ENCODE data around the gene BRD3OS.
A peak's percentile ranks its signal among the peaks of the same experiment; 100 is the strongest.
"Not testable (repeated sequence)": the region's sequence is repeated elsewhere in the genome, so short reads cannot be mapped to it uniquely, and the experiment has no call there.

The BRD3OS gene

GRCh38 chr9:134024828-134025605, at the start of gene BRD3OS:
Gene BRD3OS, plus strand, starts transcription at chr9:134025481. Its CDS starts 1,267 bp downstream, at chr9:134026748.
- ATAC-seq, result peak; percentile 91
- peak; percentile 93 for DNase-seq

- ATAC-seq, result no peak
- no peak for DNase-seq
These were observed 49.8 kb upstream of the BRD3OS start for GRCh38 chr9:133975511-133975910.

DNA sequence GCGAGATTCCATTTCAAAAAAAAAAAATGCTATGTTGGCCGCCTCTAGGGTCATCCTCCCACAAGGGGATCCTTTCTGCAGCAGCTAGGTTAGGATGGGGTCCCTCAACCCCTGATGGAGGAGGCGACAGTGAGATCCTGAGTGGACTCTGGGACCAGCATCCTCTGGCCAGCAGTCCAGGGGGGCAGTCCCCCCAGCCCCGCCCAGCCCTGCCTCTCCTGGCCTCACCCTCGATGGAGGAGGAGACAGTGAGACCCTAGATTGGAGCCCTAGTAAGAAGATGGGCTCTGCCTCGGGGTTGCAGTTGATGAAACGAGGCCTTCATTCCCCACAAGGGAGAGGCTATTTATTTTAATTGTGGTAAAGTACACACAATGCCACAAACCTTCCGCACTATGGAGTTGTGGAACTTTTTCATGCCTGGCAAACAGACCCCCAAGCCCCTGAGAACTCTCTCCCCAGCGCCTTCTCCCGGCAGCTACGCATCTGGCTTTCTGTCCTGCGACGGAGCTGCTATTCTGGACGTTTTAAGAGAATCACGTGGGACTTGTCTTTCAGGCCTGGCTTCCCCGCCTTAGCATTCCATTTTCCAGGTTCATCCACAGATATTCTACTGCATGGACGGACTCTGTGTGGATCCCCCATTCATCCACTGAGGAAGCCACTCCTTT, 49.0 kb upstream of the BRD3OS start:
- no peak for DNase-seq
- no peak for ATAC-seq

DNA sequence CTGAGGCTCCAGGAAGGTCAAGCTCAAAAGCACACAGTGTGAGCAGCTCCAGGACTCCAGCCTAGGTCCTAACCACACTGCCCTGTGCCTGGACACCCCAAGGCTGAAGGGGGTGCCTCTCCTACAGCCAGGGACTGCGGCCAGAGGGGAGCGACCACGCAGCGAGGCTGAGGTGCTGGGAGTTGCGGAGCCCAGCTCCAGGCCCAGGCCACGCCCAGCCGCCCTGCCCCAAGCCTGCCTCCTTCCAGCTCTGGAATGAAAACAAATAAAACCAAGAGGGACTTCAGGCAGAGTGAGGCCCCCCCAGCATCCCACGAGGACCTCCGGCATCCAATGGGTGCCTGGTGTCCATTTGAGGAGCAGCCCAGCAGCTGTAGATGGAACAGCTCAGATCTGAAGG, 48.4 kb upstream of the BRD3OS start:
- no peak for ATAC-seq
- DNase-seq, result no peak

DNA sequence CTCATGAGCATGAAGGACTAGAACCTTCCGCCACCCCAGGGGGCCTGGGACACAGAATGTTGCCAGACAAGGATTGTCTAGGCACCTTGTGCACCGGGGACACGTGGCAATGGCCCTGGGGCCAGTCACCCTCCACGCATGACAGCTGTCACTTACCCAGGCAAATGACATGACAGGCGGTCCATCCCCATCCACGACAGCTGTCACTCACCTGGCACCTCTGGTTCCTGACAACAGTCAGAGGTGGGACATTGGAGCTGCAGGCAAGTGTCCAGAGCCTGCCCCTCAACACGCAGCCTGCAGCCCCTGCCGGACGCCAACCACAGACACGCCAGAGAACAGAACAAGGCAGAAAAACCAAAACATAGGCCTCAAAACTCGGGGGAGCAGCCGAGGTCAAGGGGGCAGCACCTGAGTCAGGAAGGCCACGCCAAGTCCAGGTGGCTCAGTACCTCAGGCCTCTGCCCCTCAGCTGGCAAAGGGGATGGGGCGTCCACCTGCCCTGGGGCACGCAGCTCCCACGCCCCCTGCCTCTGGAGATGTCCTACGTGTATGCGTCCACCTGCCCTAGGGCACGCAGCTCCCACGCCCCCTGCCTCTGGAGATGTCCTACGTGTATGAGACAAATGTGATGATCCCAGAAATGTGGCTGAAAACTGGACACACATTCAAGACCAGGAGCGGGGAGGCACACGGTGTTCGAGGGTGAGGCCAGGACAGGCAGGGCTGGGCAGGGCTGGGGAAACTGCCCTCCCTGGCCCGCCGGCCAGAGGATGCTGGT, 47.7 kb upstream of the BRD3OS start:
- DNase-seq (no peak), ATAC-seq (no peak)

GRCh38 chr9:133978226-133978898, 46.9 kb upstream of the BRD3OS start:
- ATAC-seq, result no peak
- DNase-seq, result no peak

- DNase-seq (no peak), ATAC-seq (no peak)
These were observed 46.4 kb upstream of the BRD3OS start for GRCh38 chr9:133978899-133979272.

DNA sequence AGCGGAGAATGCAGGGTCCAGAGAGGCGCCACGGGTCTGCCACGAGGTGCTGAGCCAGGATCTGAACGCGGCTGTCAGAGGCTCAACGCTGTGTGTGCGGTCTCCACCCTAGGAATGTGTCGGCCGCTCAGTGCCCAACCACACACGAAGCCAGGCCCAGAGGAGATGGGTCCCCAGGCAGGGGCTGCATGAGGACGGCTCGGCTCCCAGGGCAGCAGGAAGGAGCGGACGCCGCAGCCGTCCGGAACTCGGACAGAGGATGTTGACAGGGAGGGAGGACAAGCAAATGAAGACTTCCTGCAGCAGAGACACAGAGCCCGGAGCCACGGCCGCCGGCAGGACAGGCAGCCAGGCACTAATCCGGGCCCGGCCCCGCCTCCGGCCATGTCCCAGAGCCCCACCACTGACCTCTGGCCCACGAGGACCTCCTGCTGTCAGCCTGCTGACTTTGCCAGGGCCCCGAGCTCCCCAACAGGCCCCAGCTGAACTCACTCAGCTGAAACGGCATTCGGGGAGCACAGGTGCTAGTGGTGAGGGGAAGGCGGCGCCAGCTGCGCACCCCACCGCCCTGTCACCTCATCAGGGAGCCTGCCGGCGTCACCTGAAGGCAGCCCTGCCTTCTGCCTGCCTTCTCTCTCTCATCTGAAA, 45.9 kb upstream of the BRD3OS start:
- DNase-seq (no peak), ATAC-seq (no peak)

GRCh38 chr9:133979921-133980863, 45.1 kb upstream of the BRD3OS start:
- DNase-seq (no peak), ATAC-seq (no peak)

- DNase-seq (no peak), ATAC-seq (no peak)
These were observed 44.3 kb upstream of the BRD3OS start for GRCh38 chr9:133980864-133981588.

DNA sequence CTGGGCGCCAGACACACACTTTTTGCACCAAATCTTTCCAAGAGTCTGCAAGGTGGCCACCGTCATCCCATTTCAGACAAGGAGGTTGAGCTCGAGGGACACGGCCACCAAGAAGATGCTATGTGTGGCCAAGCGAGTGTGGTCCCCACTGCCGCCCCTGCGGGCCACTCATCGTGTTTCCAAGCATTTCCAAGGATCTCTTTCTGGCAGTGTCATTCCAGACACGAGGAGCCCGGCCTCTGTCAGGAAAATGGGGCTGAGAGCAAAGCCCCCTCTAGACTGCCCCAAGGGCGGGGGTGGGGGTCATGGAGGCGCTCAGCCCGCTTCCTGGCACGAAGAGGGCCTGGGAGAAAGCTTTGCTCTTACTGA, 43.7 kb upstream of the BRD3OS start:
- DNase-seq (no peak), ATAC-seq (no peak)

DNA sequence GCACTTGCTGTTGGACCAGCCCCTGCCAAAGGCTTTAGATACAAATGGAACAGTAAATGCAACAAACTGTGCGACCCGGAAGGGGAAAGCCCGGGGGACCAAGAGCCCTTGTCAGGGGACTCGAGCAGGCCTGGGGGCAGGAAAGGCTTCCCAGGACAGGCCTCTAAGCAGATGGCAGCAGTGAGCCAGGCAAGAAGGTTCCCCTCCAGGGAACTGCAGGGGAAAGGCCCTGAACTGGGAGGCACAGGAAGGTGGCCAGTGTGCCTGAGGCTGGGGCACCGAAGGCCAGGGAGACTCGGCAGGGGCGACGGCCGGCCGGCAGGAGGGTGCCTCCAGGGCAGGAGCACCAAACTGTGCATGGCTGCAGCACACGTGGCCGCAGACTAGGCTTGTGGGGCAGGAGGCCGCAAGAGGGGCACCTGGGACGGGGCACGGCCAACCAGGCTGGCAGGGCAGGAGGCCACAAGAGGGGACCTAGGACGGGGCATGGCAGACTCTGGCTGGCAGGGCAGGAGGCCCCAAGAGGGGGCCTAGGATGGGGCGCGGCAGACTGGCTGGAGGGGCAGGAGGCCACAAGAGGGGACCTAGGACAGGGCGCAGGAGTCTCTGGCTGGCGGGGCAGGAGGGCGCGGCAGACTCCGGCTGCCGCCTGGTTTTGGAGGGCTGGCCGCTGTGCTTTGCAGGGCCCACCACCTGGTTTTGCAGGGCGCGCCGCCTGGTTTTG, 43.2 kb upstream of the BRD3OS start:
- DNase-seq (no peak), ATAC-seq (no peak)

DNA sequence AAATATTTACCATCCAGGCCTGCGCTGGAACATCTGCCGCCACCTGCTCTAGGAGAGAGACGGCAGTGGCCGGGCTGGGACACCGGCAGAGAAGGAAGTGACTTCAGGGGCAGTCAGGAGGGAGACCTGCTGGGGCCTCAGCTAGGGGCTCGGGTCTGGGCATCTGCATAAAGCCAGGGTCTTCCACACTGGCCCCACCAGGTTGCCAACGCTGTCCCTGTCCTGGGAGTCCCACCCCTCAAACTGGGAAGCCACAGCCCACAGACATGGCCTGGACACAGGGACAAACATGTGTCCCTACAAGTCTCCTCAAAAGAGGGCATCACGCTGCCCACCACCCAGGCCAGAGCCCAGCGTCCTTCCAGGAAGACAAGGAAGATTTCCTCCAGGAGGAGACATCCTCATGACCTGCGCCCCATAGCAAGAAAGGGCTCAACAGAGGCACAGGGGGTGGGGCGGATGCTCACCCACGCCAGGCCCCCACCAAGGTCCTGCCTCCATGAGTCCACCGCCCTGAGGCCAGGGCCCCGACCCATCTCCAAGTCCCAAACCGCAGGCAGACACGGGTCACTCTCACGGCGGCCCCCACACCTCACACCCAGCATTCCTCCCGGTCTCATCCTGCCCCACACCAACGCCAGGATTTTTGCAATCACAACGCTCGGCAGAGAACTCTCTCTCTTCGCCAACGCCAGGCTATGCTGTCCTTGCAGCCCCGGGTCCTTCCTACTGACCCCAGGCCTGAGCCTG, 42.1 kb upstream of the BRD3OS start:
- DNase-seq (no peak), ATAC-seq (no peak)

DNA sequence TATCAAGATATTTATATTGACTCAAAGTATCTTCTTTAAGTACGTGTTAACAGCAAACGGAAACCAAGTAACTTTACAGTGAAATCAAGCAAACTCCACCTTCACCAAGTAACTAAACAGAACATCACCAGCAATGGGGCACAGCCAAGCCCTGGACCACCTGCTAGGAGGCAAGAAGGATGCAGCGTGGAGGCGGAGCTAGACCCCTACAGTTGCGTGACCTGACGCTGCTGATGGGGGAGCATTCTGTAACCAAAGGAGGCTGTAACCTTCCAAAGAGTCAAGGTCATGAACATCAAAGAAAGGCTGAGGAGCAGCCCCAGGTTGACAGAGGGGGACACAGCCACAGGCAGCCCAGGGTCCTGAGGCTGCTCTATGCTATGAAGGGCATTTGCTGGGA, 39.2 kb upstream of the BRD3OS start:
- ATAC-seq, result no peak
- no peak for DNase-seq

DNA sequence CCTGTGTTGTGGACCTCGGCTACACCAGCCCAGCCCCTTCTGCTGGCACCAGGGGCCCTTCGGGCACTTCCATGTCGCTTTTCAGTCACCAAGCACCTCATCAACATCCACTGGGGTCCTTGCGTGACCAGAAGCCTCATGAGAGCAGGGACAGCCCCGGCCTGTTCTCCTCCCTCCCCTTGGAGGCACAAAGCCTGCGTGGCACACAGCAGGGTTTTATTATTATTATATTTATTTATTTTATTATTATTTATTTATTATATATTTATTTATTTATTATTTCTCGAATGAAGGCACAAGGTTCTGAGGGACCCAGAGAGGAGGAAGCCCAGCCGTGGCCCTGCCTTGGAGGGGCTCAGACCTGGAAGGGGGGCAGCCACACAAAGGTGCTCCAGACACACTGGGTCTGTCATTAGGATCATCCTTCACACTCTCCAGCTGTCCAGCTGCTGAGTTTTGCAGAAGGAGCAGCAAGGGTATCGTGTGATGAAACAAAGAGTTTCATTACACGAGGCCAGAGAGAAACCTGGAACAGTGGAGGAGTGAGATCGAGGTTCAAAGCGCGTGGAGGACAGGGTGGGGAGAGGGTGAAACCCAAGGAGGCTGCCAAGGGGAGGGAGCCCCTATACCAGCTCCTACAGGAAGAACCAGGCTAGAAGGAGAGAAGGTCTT, 38.4 kb upstream of the BRD3OS start:
- ATAC-seq (no peak), DNase-seq (no peak)

GRCh38 chr9:133987446-133987788, 37.9 kb upstream of the BRD3OS start:
- ATAC-seq (no peak), DNase-seq (no peak)

GRCh38 chr9:133987946-133988665, 37.2 kb upstream of the BRD3OS start:
- no peak for ATAC-seq
- DNase-seq, result no peak

- DNase-seq, ATAC-seq: not testable (repeated sequence)
These were observed 36.5 kb upstream of the BRD3OS start for GRCh38 chr9:133988771-133989170.
